ENCODE results near the gene NEIL3. TPM values are rescaled to one million over a fixed set of nuclear protein-coding genes. Genes with fewer than 3 reads are reported as not detected.

NEIL3 gene
- total RNA-seq, 2 donors from 2014 or later, result 26.4 to 29.2 TPM

- Mint-ChIP-seq H3K27ac (no peak overlapping the region), H3K4me1 (ENCODE audit: low read depth) (no peaks in the 10 kb centered on the region), H3K9me3 (no peaks in the 10 kb centered on the region), H3K36me3 (ENCODE audit: insufficient read depth in 2 of 2) (peaks cover 6 to 22% of the 10 kb centered on the region in 2 donors), H3K27me3 (ENCODE audit: low read depth) (no peaks in the 10 kb centered on the region), H3K4me3 (no peak overlapping the region)
- DNase-seq, result no peak
- ATAC-seq (replicated peaks in 1 of 2), result no peak
Measured at GRCh38 chr4:177349191-177349590, 39.5 kb downstream of the NEIL3 start.

- H3K9me3 Mint-ChIP-seq, result no peaks in the 10 kb centered on the region
- no peak overlapping the region for H3K27ac Mint-ChIP-seq
- H3K4me1 Mint-ChIP-seq (ENCODE audit: low read depth), result no peaks in the 10 kb centered on the region
- DNase-seq (no peak), ATAC-seq (replicated peaks in 1 of 2) (no peak)
- H3K27me3 Mint-ChIP-seq (ENCODE audit: low read depth), result no peaks in the 10 kb centered on the region
- peaks cover 3 to 18% of the 10 kb centered on the region in 2 donors for H3K36me3 Mint-ChIP-seq (ENCODE audit: insufficient read depth in 2 of 2)
- H3K4me3 Mint-ChIP-seq, result no peak overlapping the region
Measured at GRCh38 chr4:177351622-177352244, 42.1 kb downstream of the NEIL3 start.

GRCh38 chr4:177356206-177356605 lies 46.5 kb downstream of the NEIL3 start:
- H3K4me3 Mint-ChIP-seq, result no peak overlapping the region
- no peak for ATAC-seq (replicated peaks in 1 of 2)
- no peaks in the 10 kb centered on the region for H3K4me1 Mint-ChIP-seq (ENCODE audit: low read depth)
- no peaks in the 10 kb centered on the region for H3K27me3 Mint-ChIP-seq (ENCODE audit: low read depth)
- no peak for DNase-seq
- H3K36me3 Mint-ChIP-seq (ENCODE audit: insufficient read depth in 2 of 2), result peaks cover 2 to 14% of the 10 kb centered on the region in 2 donors
- no peaks in the 10 kb centered on the region for H3K9me3 Mint-ChIP-seq
- no peak overlapping the region for H3K27ac Mint-ChIP-seq

GRCh38 chr4:177356921-177357320 lies 47.2 kb downstream of the NEIL3 start:
- Mint-ChIP-seq H3K27me3 (ENCODE audit: low read depth) (no peaks in the 10 kb centered on the region), H3K9me3 (no peaks in the 10 kb centered on the region), H3K4me3 (no peak overlapping the region), H3K27ac (no peak overlapping the region), H3K4me1 (ENCODE audit: low read depth) (no peaks in the 10 kb centered on the region), H3K36me3 (ENCODE audit: insufficient read depth in 2 of 2) (peaks cover 2 to 13% of the 10 kb centered on the region in 2 donors)
- no peak for ATAC-seq (replicated peaks in 1 of 2)
- DNase-seq, result no peak

- peak; percentile 39 to 63 for ATAC-seq (replicated peaks in 1 of 2)
- Mint-ChIP-seq H3K36me3 (ENCODE audit: insufficient read depth in 2 of 2) (peaks cover 0 to 1% of the 10 kb centered on the region in 2 donors), H3K27me3 (ENCODE audit: low read depth) (no peaks in the 10 kb centered on the region), H3K27ac (no peak overlapping the region), H3K9me3 (no peaks in the 10 kb centered on the region), H3K4me1 (ENCODE audit: low read depth) (no peaks in the 10 kb centered on the region), H3K4me3 (no peak overlapping the region)
- peak in 1 of 2 donors; percentile 14 for DNase-seq
Measured at GRCh38 chr4:177367336-177367735, 57.7 kb downstream of the NEIL3 start.

GRCh38 chr4:177369372-177369771 lies 59.7 kb downstream of the NEIL3 start:
- DNase-seq, result no peak
- H3K27ac Mint-ChIP-seq, result no peak overlapping the region
- no peaks in the 10 kb centered on the region for H3K9me3 Mint-ChIP-seq
- H3K27me3 Mint-ChIP-seq (ENCODE audit: low read depth), result no peaks in the 10 kb centered on the region
- H3K4me1 Mint-ChIP-seq (ENCODE audit: low read depth), result no peaks in the 10 kb centered on the region
- no peaks in the 10 kb centered on the region for H3K36me3 Mint-ChIP-seq (ENCODE audit: insufficient read depth in 2 of 2)
- ATAC-seq (replicated peaks in 1 of 2), result no peak
- no peak overlapping the region for H3K4me3 Mint-ChIP-seq

GRCh38 chr4:177371461-177371860 lies 61.8 kb downstream of the NEIL3 start:
- no peaks in the 10 kb centered on the region for H3K36me3 Mint-ChIP-seq (ENCODE audit: insufficient read depth in 2 of 2)
- H3K4me1 Mint-ChIP-seq (ENCODE audit: low read depth), result no peaks in the 10 kb centered on the region
- ATAC-seq (replicated peaks in 1 of 2) (no peak), DNase-seq (no peak)
- H3K27me3 Mint-ChIP-seq (ENCODE audit: low read depth), result no peaks in the 10 kb centered on the region
- H3K9me3 Mint-ChIP-seq, result no peaks in the 10 kb centered on the region
- H3K27ac Mint-ChIP-seq, result no peak overlapping the region
- no peak overlapping the region for H3K4me3 Mint-ChIP-seq

GRCh38 chr4:177374966-177375365 lies 65.3 kb downstream of the NEIL3 start:
- H3K27ac Mint-ChIP-seq, result no peak overlapping the region
- no peak for ATAC-seq (replicated peaks in 1 of 2)
- DNase-seq, result no peak
- no peak overlapping the region for H3K4me3 Mint-ChIP-seq
- H3K4me1 Mint-ChIP-seq (ENCODE audit: low read depth), result no peaks in the 10 kb centered on the region
- H3K27me3 Mint-ChIP-seq (ENCODE audit: low read depth), result no peaks in the 10 kb centered on the region
- H3K9me3 Mint-ChIP-seq, result no peaks in the 10 kb centered on the region
- no peaks in the 10 kb centered on the region for H3K36me3 Mint-ChIP-seq (ENCODE audit: insufficient read depth in 2 of 2)

- no peaks in the 10 kb centered on the region for H3K36me3 Mint-ChIP-seq (ENCODE audit: insufficient read depth in 2 of 2)
Measured at GRCh38 chr4:177375372-177375771, 65.7 kb downstream of the NEIL3 start.

GRCh38 chr4:177376024-177376423 lies 66.3 kb downstream of the NEIL3 start:
- no peak overlapping the region for H3K27ac Mint-ChIP-seq
- no peak for ATAC-seq (replicated peaks in 1 of 2)

More at GRCh38 chr4:177375372-177375771, 65.7 kb downstream of the NEIL3 start:
- Mint-ChIP-seq H3K9me3 (no peaks in the 10 kb centered on the region), H3K4me1 (ENCODE audit: low read depth) (no peaks in the 10 kb centered on the region), H3K27me3 (ENCODE audit: low read depth) (no peaks in the 10 kb centered on the region), H3K4me3 (no peak overlapping the region), H3K27ac (no peak overlapping the region)
- DNase-seq (no peak), ATAC-seq (replicated peaks in 1 of 2) (no peak)

GRCh38 chr4:177380730-177381287 lies 71.1 kb downstream of the NEIL3 start:
- Mint-ChIP-seq H3K4me1 (ENCODE audit: low read depth) (peaks cover 8% of the 10 kb centered on the region), H3K27me3 (ENCODE audit: low read depth) (no peaks in the 10 kb centered on the region), H3K9me3 (no peaks in the 10 kb centered on the region), H3K27ac (no peak overlapping the region), H3K36me3 (ENCODE audit: insufficient read depth in 2 of 2) (no peaks in the 10 kb centered on the region), H3K4me3 (no peak overlapping the region)
- DNase-seq (no peak), ATAC-seq (replicated peaks in 1 of 2) (no peak)

More at GRCh38 chr4:177376024-177376423, 66.3 kb downstream of the NEIL3 start:
- no peak overlapping the region for H3K4me3 Mint-ChIP-seq
- no peaks in the 10 kb centered on the region for H3K36me3 Mint-ChIP-seq (ENCODE audit: insufficient read depth in 2 of 2)
- H3K9me3 Mint-ChIP-seq, result no peaks in the 10 kb centered on the region
- DNase-seq, result no peak
- H3K27me3 Mint-ChIP-seq (ENCODE audit: low read depth), result no peaks in the 10 kb centered on the region
- no peaks in the 10 kb centered on the region for H3K4me1 Mint-ChIP-seq (ENCODE audit: low read depth)

- DNase-seq (no peak), ATAC-seq (replicated peaks in 1 of 2) (no peak)
- Mint-ChIP-seq H3K36me3 (ENCODE audit: insufficient read depth in 2 of 2) (no peaks in the 10 kb centered on the region), H3K9me3 (no peaks in the 10 kb centered on the region), H3K27me3 (ENCODE audit: low read depth) (no peaks in the 10 kb centered on the region), H3K4me1 (ENCODE audit: low read depth) (peaks cover 15% of the 10 kb centered on the region), H3K4me3 (no peak overlapping the region), H3K27ac (no peak overlapping the region)
Measured at GRCh38 chr4:177381762-177382310, 72.2 kb downstream of the NEIL3 start.

- ATAC-seq (replicated peaks in 1 of 2) (peak; percentile 32 to 54), DNase-seq (no peak)
- Mint-ChIP-seq H3K27ac (no peak overlapping the region), H3K4me1 (ENCODE audit: low read depth) (peaks cover 15% of the 10 kb centered on the region), H3K4me3 (no peak overlapping the region), H3K36me3 (ENCODE audit: insufficient read depth in 2 of 2) (no peaks in the 10 kb centered on the region), H3K9me3 (no peaks in the 10 kb centered on the region), H3K27me3 (ENCODE audit: low read depth) (no peaks in the 10 kb centered on the region)
Measured at GRCh38 chr4:177384856-177385397, 75.3 kb downstream of the NEIL3 start.
